GM12878 (cell line): Measurements from ENCODE around the gene KRTAP12-1. TPM values are rescaled to one million over a fixed set of nuclear protein-coding genes. Genes with fewer than 3 reads are reported as not detected.

ENCODE experiments used
- ATAC-seq: fragments of 200-7000 bp; cut with Tn5 transposase; 3 replicates; pipeline ENCODE4 v1.9.1; 2020; ENCODE audit warnings: mild to moderate bottlenecking, moderate library complexity
- BruUV-seq: library from RNA; stranded (reverse); fragments of 400-500 nt; replicated peaks from 2 replicates; lab custom pipeline; 2021; lab: Mats Ljungman, UMichigan
- CTCF ChIA-PET: fragments of 300-600 bp; sonication (Branson Sonifier 250); formaldehyde crosslinking; extraction: SDS; loops from one replicate; lab custom pipeline; 2021; ENCODE audit warnings: inconsistent platforms; lab: Yijun Ruan, JAX
- POLR2A ChIA-PET: fragments of 350-600 bp; formaldehyde crosslinking; extraction: SDS; loops from one replicate; lab custom pipeline; 2021; ENCODE audit warnings: inconsistent platforms; lab: Charles Lee
- RAD21 ChIA-PET: fragments of 300-600 bp; sonication (Branson Sonifier 250); formaldehyde crosslinking; loops from one replicate; lab custom pipeline; 2023; ENCODE audit warnings: antibody characterized with exemption; ENCODE audit not compliant: unreplicated experiment; lab: Charles Lee
- SMC1A ChIA-PET: fragments of 300-600 bp; sonication (Branson Sonifier 250); formaldehyde crosslinking; loops from one replicate; lab custom pipeline; 2023; ENCODE audit not compliant: unreplicated experiment, uncharacterized antibody; lab: Charles Lee
- DNase-seq: peaks from one replicate; pipeline ENCODE4 v3.0.0-alpha.2; 2011; ENCODE audit warnings: low read depth, low spot score
- FAIRE-seq: peaks from 3 replicates; lab custom pipeline; 2011; peaks lifted over from hg19 to GRCh38; lab: Jason Lieb, UNC
- H2AFZ ChIP-seq: 2 replicates; pipeline ENCODE4 v1.6.0; 2011; ENCODE audit warnings: low read depth, low read length, control low read depth; ENCODE audit not compliant: control insufficient read depth
- H3K27ac ChIP-seq: 2 replicates; pipeline ENCODE4 v1.5.1; 2011; ENCODE audit warnings: control low read depth; ENCODE audit not compliant: control insufficient read depth, insufficient read depth
- H3K27me3 ChIP-seq, 2 experiments: replicated peaks in 1 of 2; 2 replicates each; pipeline versions ENCODE4 v1.6.0 to v1.6.1; 2011; ENCODE audit warnings: low read length in 1 of 2; ENCODE audit not compliant: control insufficient read depth in 2 of 2, insufficient read depth in 2 of 2
- H3K36me3 ChIP-seq, 2 experiments: 2 replicates each; pipeline ENCODE4 v1.5.1; 2011; ENCODE audit warnings: low read length in 1 of 2; ENCODE audit not compliant: control insufficient read depth in 2 of 2, insufficient read depth in 2 of 2
- H3K4me1 ChIP-seq: 2 replicates; pipeline ENCODE4 v1.6.1; 2011; ENCODE audit warnings: mild to moderate bottlenecking, low read length, moderate library complexity, mixed read lengths; ENCODE audit not compliant: control insufficient read depth, insufficient read depth
- H3K4me2 ChIP-seq: 2 replicates; pipeline ENCODE4 v1.6.0; 2011; ENCODE audit warnings: control low read depth; ENCODE audit not compliant: control insufficient read depth, insufficient read depth
- H3K4me3 ChIP-seq: fragments of 200-600 bp; sonication (generic); 2 replicates; pipeline ENCODE4 v1.5.1; 2016
- H3K79me2 ChIP-seq: 2 replicates; pipeline ENCODE4 v1.6.0; 2011; ENCODE audit warnings: low read length; ENCODE audit not compliant: control insufficient read depth, insufficient read depth
- H3K9ac ChIP-seq: 2 replicates; pipeline ENCODE4 v1.8.0; 2011; ENCODE audit warnings: low read length, control low read depth, mixed read lengths; ENCODE audit not compliant: control insufficient read depth, insufficient read depth
- H3K9me3 ChIP-seq: replicated peaks from 3 replicates; pipeline ENCODE4 v1.5.1; 2011; ENCODE audit warnings: mild to moderate bottlenecking, low read length; ENCODE audit not compliant: control insufficient read depth, insufficient read depth
- H4K20me1 ChIP-seq: 2 replicates; pipeline ENCODE4 v1.6.0; 2011; ENCODE audit not compliant: control insufficient read depth, insufficient read depth
- BHLHE40 ChIP-seq, 2 experiments: fragments of 450-650 bp in 1 of 2; IDR thresholded peaks; 2 replicates each; pipeline ENCODE4 v1.6.1; 2011 to 2017; ENCODE audit warnings: low read depth in 2 of 2, borderline replicate concordance in 1 of 2, improper control_type of control experiment in 1 of 2, low read length in 1 of 2, mild to moderate bottlenecking in 1 of 2
- GATAD2B ChIP-seq: fragments of 450-650 bp; conservative IDR thresholded peaks from 2 replicates; pipeline ENCODE4 v1.6.1; 2017; ENCODE audit warnings: low read depth, mild to moderate bottlenecking, moderate library complexity
- IKZF1 ChIP-seq: fragments of 450-650 bp; conservative IDR thresholded peaks from 2 replicates; pipeline ENCODE4 v1.6.1; 2017; ENCODE audit warnings: antibody characterized with exemption, mild to moderate bottlenecking
- IRF4 ChIP-seq: IDR thresholded peaks from 2 replicates; pipeline ENCODE4 v1.6.1; 2011; ENCODE audit warnings: low read depth, low read length
- PBX3 ChIP-seq: IDR thresholded peaks from 2 replicates; pipeline ENCODE4 v1.6.1; 2011; ENCODE audit warnings: mild to moderate bottlenecking, low read depth, low read length, moderate library complexity; ENCODE audit not compliant: insufficient replicate concordance
- POLR2A ChIP-seq: IDR thresholded peaks from 2 replicates; pipeline ENCODE4 v1.6.1; 2011; ENCODE audit warnings: low read depth, mild to moderate bottlenecking, low read length
- TAF1 ChIP-seq: IDR thresholded peaks from 2 replicates; pipeline ENCODE4 v1.6.1; 2011; ENCODE audit warnings: mild to moderate bottlenecking, low read depth, low read length, borderline replicate concordance
- TCF7 ChIP-seq: IDR thresholded peaks from 2 replicates; pipeline ENCODE4 v1.6.1; 2014; ENCODE audit warnings: antibody characterized with exemption, borderline replicate concordance
- WGBS: methylation state at CpG from one replicate; pipeline ENCODE4 v1.1.6; 2016; ENCODE audit warnings: low lambda C conversion rate; ENCODE audit not compliant: insufficient replicate concordance, insufficient coverage; ENCODE audit errors: missing lambda C conversion rate; 5-methylcytosine and 5-hydroxymethylcytosine counted together
- in situ Hi-C: fragments of 300-500 bp; cut with MboI; formaldehyde crosslinking; loops from 9 replicates; pipeline ENCODE4 v1.14.3; 2018; ENCODE audit warnings: mixed read lengths
- intact Hi-C: fragments of 100-400 bp; cut with micrococcal nuclease; formaldehyde crosslinking; loops from one replicate; pipeline ENCODE4 v1.14.2; 2022; ENCODE audit not compliant: unreplicated experiment
- polyA plus RNA-seq, 11 experiments: library from polyadenylated mRNA; depleted of rRNA in 4 of 11; unstranded in 6 of 11; stranded (reverse) in 5 of 11; fragments of >200 nt; fragmentation: Nextera tagmentation in 4 of 11; fragmentation: Illumina TruSeq in 1 of 11; extraction: Ambion mirVana in 4 of 11; extraction: Trizol in 1 of 11; gene quantifications; 1 replicate in 1 of 11; 2 replicates in 10 of 11; pipeline versions ENCODE4 v1.2.1 to v1.2.3, GENCODE V29; 2011 to 2016; ENCODE audit warnings: inconsistent platforms in 2 of 11, missing spikeins in 2 of 11, low read depth in 1 of 11
- total RNA-seq, 4 experiments: library from RNA; depleted of rRNA in 3 of 4; stranded (reverse); fragments of >200 nt in 3 of 4; fragmentation: Illumina TruSeq in 1 of 4; extraction: Trizol in 1 of 4; gene quantifications; 2 replicates each; pipeline versions ENCODE4 v1.2.1 to v1.2.3, GENCODE V29; 2013 to 2021

The KRTAP12-1 gene
- total and polyA plus RNA-seq, 10 of the 15 experiments (the other 5 are each of a cell fraction or from before 2014, with no cell fraction given): not detected

GRCh38 chr21:44699502-44700001 is 17.6 kb upstream of the KRTAP12-1 start:
- ChIA-PET POLR2A (no interaction called here), CTCF (no interaction called here), SMC1A (no interaction called here), RAD21 (interaction anchor here (0.5 kb wide), 1 partner anchor 1021 kb away, joined by 3 read pairs; no protein-coding TSS in a partner anchor)
- Histone ChIP-seq H3K27ac (no peak overlapping the region), H3K79me2 (no peaks in the 10 kb centered on the region), H3K4me1 (no peaks in the 10 kb centered on the region), H3K36me3 (no peaks in the 10 kb centered on the region), H3K4me2 (no peak overlapping the region), H3K27me3 (peaks cover 2 to 5% of the 10 kb centered on the region in 2 experiments; a peak in 3 of 4 replicates), H3K4me3 (no peak overlapping the region), H3K9me3 (no peaks in the 10 kb centered on the region), H2AFZ (no peak overlapping the region), H4K20me1 (no peaks in the 10 kb centered on the region), H3K9ac (no peak overlapping the region)
- 17% methylated on average over 17 of the region's 17 CpGs for WGBS
- intact Hi-C loops (no loop called here), in situ Hi-C loops (no loop called here)
- ATAC-seq (no peak), FAIRE-seq (no peak), DNase-seq (no peak)
- TF ChIP-seq BHLHE40 (IDR thresholded peaks at IDR 0.05; ENCODE audit: borderline replicate concordance in 1 of 2, low read depth in 2 of 2, low read length in 1 of 2) (no peak), GATAD2B (no peak), IRF4 (no peak), POLR2A (no peak), PBX3 (no peak), TAF1 (no peak), IKZF1 (no peak), TCF7 (no peak)
- BruUV-seq: no TSS peak
